GM23338 (cell line): Measurements from ENCODE around the gene ZNF740. TPM values are rescaled to one million over a fixed set of nuclear protein-coding genes. Genes with fewer than 3 reads are reported as not detected.

Source experiments
- ATAC-seq: fragments of 200-7000 bp; cut with Tn5 transposase; 3 replicates; pipeline ENCODE4 v1.9.1; 2020
- DNase-seq: peaks from one replicate; pipeline ENCODE4 v3.0.0-alpha.2; 2015; ENCODE audit warnings: low spot score
- H2AFZ ChIP-seq: fragments of 200-600 bp; sonication (generic); 2 replicates; pipeline ENCODE4 v1.8.0; 2016; ENCODE audit warnings: antibody characterized with exemption, mild to moderate bottlenecking, moderate library complexity
- H3F3A ChIP-seq: fragments of 200-600 bp; sonication (generic); replicated peaks from 2 replicates; pipeline ENCODE4 v1.8.0; 2017; ENCODE audit warnings: antibody characterized with exemption, mixed run types, low read depth
- H3K27ac ChIP-seq: fragments of 200-600 bp; sonication (generic); 2 replicates; pipeline ENCODE4 v1.6.1; 2016; ENCODE audit warnings: low read depth
- H3K27me3 ChIP-seq: fragments of 200-600 bp; sonication (generic); 2 replicates; pipeline ENCODE4 v1.8.0; 2016; ENCODE audit warnings: mild to moderate bottlenecking, mixed run types, moderate library complexity; ENCODE audit not compliant: insufficient read depth
- H3K36me3 ChIP-seq: fragments of 200-600 bp; sonication (generic); 2 replicates; pipeline ENCODE4 v1.8.0; 2016; ENCODE audit warnings: mild to moderate bottlenecking; ENCODE audit not compliant: insufficient read depth
- H3K4me1 ChIP-seq: fragments of 200-600 bp; sonication (generic); 2 replicates; pipeline ENCODE4 v1.8.0; 2016; ENCODE audit warnings: mild to moderate bottlenecking, moderate library complexity; ENCODE audit not compliant: insufficient read depth
- H3K4me2 ChIP-seq: fragments of 200-600 bp; sonication (generic); 2 replicates; pipeline ENCODE4 v1.7.1; 2017; ENCODE audit warnings: mixed run types
- H3K4me3 ChIP-seq: fragments of 200-600 bp; sonication (generic); 2 replicates; pipeline ENCODE4 v1.6.1; 2016; ENCODE audit warnings: mixed run types
- H3K79me2 ChIP-seq: fragments of 200-600 bp; sonication (generic); replicated peaks from 2 replicates; pipeline ENCODE4 v1.8.0; 2017; ENCODE audit warnings: mild to moderate bottlenecking; ENCODE audit not compliant: insufficient read depth
- H3K9me2 ChIP-seq: fragments of 200-600 bp; sonication (generic); 2 replicates; pipeline ENCODE4 v1.8.0; 2017; ENCODE audit not compliant: insufficient read depth
- H4K20me1 ChIP-seq: fragments of 200-600 bp; sonication (generic); replicated peaks from 2 replicates; pipeline ENCODE4 v1.8.0; 2017; ENCODE audit warnings: mild to moderate bottlenecking; ENCODE audit not compliant: insufficient read depth
- H3K27ac Mint-ChIP-seq: 2 replicates; pipeline ENCODE4 v1.8.0; 2020; ENCODE audit warnings: inconsistent platforms, mild to moderate bottlenecking, moderate library complexity, mixed read lengths
- H3K27me3 Mint-ChIP-seq: 3 replicates; pipeline ENCODE4 v1.8.0; 2022; ENCODE audit warnings: low read depth, mild to moderate bottlenecking, moderate library complexity, mixed read lengths, inconsistent platforms; ENCODE audit not compliant: insufficient read depth, poor library complexity
- H3K36me3 Mint-ChIP-seq: 3 replicates; pipeline ENCODE4 v1.8.0; 2021; ENCODE audit warnings: low read depth, mild to moderate bottlenecking, inconsistent platforms, moderate library complexity, mixed read lengths
- H3K4me1 Mint-ChIP-seq: 3 replicates; pipeline ENCODE4 v1.8.0; 2020; ENCODE audit warnings: mild to moderate bottlenecking, inconsistent platforms, mixed read lengths
- H3K4me3 Mint-ChIP-seq: 3 replicates; pipeline ENCODE4 v1.8.0; 2021; ENCODE audit warnings: moderate library complexity, mild to moderate bottlenecking, inconsistent platforms, mixed read lengths
- H3K9me3 Mint-ChIP-seq: 3 replicates; pipeline ENCODE4 v1.8.0; 2020; ENCODE audit warnings: moderate library complexity, mild to moderate bottlenecking, inconsistent platforms, mixed read lengths
- CREB1 ChIP-seq: fragments of 250-450 bp; sonication (Bioruptor Pico); IDR thresholded peaks from 2 replicates; pipeline ENCODE4 v1.5.0; 2020; ENCODE audit warnings: low read depth, mild to moderate bottlenecking, moderate library complexity
- ETS1 ChIP-seq: IDR thresholded peaks from 2 replicates; pipeline ENCODE4 v1.6.1; 2016; ENCODE audit warnings: antibody characterized with exemption
- EZH2 ChIP-seq: fragments of 200-600 bp; sonication (generic); IDR thresholded peaks from one replicate; pipeline ENCODE4 v1.8.0; 2017; ENCODE audit warnings: antibody characterized with exemption, mild to moderate bottlenecking, low read depth; ENCODE audit not compliant: unreplicated experiment
- EZH2phosphoT487 ChIP-seq: fragments of 200-600 bp; sonication (generic); IDR thresholded peaks from one replicate; pipeline ENCODE4 v1.8.1; 2018; ENCODE audit warnings: antibody characterized with exemption; ENCODE audit not compliant: unreplicated experiment
- POLR2AphosphoS5 ChIP-seq: IDR thresholded peaks from 2 replicates; pipeline ENCODE4 v1.6.1; 2016; ENCODE audit warnings: antibody characterized with exemption, low read depth
- REST ChIP-seq: IDR thresholded peaks from one replicate; pipeline ENCODE4 v1.6.1; 2018; ENCODE audit warnings: antibody characterized with exemption; ENCODE audit not compliant: unreplicated experiment
- STAT1 ChIP-seq: IDR thresholded peaks from one replicate; pipeline ENCODE4 v1.6.1; 2016; ENCODE audit warnings: antibody characterized with exemption; ENCODE audit not compliant: unreplicated experiment
- ZNF114 ChIP-seq: fragments of 250-450 bp; sonication (Bioruptor Pico); IDR thresholded peaks from 2 replicates; pipeline ENCODE4 v1.5.0; 2020; ENCODE audit warnings: mild to moderate bottlenecking, moderate library complexity
- ZNF331 ChIP-seq: fragments of 250-450 bp; sonication (Bioruptor Pico); IDR thresholded peaks from 2 replicates; pipeline ENCODE4 v1.5.0; 2020; ENCODE audit warnings: low read depth, mild to moderate bottlenecking, moderate library complexity
- polyA plus RNA-seq: library from polyadenylated mRNA; unstranded; fragments of >200 nt; fragmentation: Nextera tagmentation; extraction: Ambion mirVana; gene quantifications from 2 replicates; pipeline ENCODE4 v1.2.1, GENCODE V29; 2016
- total RNA-seq: library from RNA; depleted of rRNA; stranded (reverse); fragments of >200 nt; shearing (Covaris generic); gene quantifications from 2 replicates; pipeline ENCODE4 v1.2.3, GENCODE V29; 2014

Gene ZNF740
- total and polyA plus RNA-seq, 2 experiments from 2014 or later: 2.6 to 13.0 TPM

DNA sequence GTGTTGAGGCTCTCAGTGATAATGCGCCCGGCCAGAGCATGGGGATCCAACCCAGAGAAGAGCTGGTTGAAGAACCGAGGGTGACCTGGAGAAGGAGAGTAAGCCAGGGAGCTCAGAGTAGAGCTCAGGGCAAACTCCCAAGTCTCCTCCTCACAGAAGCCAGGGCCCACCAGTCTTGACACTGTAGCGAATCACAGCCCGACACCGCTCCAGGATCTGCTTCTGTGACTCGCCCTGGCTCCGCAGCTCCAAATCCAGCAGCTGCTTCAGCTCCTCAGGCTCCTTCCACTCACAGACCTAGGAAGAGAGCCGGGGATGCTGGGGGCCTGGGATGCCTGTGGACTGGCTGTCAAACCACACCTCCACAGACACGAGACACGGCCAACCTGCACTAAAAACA, 8.2 kb upstream of the ZNF740 start:
- peaks cover 24% of the 10 kb centered on the region for H3K4me1 Mint-ChIP-seq
- no peak overlapping the region for H2AFZ ChIP-seq
- peaks cover 78% of the 10 kb centered on the region for H3K27me3 ChIP-seq

DNA sequence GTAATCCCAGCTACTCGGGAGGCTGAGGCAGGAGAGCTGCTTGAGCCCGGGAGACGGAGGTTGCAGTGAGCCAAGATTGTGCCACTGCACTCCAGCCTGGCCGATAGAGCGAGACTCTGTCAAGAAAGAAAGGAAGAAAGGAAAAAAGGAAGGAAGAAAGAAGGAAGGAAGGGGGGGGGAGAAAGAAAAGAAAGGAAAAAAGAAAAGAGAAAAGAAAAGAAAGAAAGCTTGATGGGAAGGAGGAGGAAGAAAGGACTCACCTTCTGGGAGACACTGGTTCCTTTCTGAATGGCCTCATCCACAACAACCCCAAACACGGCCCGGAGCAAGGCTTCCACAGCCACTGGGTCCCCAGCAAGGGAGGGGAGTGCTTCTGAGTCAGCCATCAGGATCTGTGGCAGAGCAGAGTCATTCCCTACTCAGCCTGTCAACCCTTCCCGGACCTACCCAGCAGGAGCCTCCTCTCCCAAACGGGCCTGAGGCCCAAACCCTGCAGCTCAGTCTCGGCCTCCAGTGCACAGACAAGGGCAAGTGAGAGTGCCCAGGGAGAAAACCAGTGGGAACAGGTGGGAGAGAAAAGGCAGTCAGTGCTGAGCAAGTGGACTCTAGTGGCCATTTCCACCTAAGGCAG, 7.3 kb upstream of the ZNF740 start:
- Histone ChIP-seq H2AFZ (no peak overlapping the region), H3F3A (no peaks in the 10 kb centered on the region), H3K27me3 (peaks cover 84% of the 10 kb centered on the region), H3K9me2 (no peaks in the 10 kb centered on the region), H3K4me3 (no peak overlapping the region), H3K4me2 (no peak overlapping the region), H3K27ac (no peak overlapping the region), H4K20me1 (peaks cover 14% of the 10 kb centered on the region), H3K4me1 (peaks cover 7% of the 10 kb centered on the region), H3K79me2 (no peaks in the 10 kb centered on the region), H3K36me3 (no peaks in the 10 kb centered on the region)
- H3K27ac Mint-ChIP-seq: no peak overlapping the region
- peaks cover 81% of the 10 kb centered on the region for H3K27me3 Mint-ChIP-seq
- H3K9me3 Mint-ChIP-seq: no peaks in the 10 kb centered on the region
- H3K4me1 Mint-ChIP-seq: peaks cover 24% of the 10 kb centered on the region
- H3K4me3 Mint-ChIP-seq: no peak overlapping the region
- ATAC-seq: no peak
- peaks cover 2% of the 10 kb centered on the region; the same call in 1 of the 3 replicates for H3K36me3 Mint-ChIP-seq
- DNase-seq: no peak
- TF ChIP-seq REST: no peak
- TF ChIP-seq CREB1: no peak
- TF ChIP-seq ZNF114 (CRISPR knock-in tag): no peak
- no peak for TF ChIP-seq STAT1
- TF ChIP-seq EZH2phosphoT487: no peak
- no peak for TF ChIP-seq ZNF331 (CRISPR knock-in tag)
- no peak for TF ChIP-seq ETS1
- no peak for TF ChIP-seq EZH2
- no peak for TF ChIP-seq POLR2AphosphoS5

More for the DNA sequence above, 8.2 kb upstream of the ZNF740 start:
- no peaks in the 10 kb centered on the region for H3K36me3 ChIP-seq
- no peak overlapping the region for H3K4me2 ChIP-seq
- peaks cover 7% of the 10 kb centered on the region for H3K4me1 ChIP-seq
- Mint-ChIP-seq H3K9me3 (no peaks in the 10 kb centered on the region), H3K27ac (no peak overlapping the region), H3K4me3 (no peak overlapping the region), H3K27me3 (peaks cover 76% of the 10 kb centered on the region), H3K36me3 (peaks cover 2% of the 10 kb centered on the region; the same call in 1 of the 3 replicates)
- no peak for DNase-seq
- ATAC-seq: no peak
- no peaks in the 10 kb centered on the region for H3K9me2 ChIP-seq
- no peaks in the 10 kb centered on the region for H3F3A ChIP-seq
- H3K79me2 ChIP-seq: no peaks in the 10 kb centered on the region
- peaks cover 14% of the 10 kb centered on the region for H4K20me1 ChIP-seq
- no peak overlapping the region for H3K27ac ChIP-seq
- H3K4me3 ChIP-seq: no peak overlapping the region
- TF ChIP-seq ETS1 (no peak), EZH2phosphoT487 (no peak), ZNF114 (CRISPR knock-in tag) (no peak)
